Measurements from ENCODE around the gene CD151.
A peak's percentile ranks its signal among the peaks of the same experiment; 100 is the strongest.

Gene CD151

GRCh38 chr11:832529-833113, at the start of gene CD151:
Gene CD151, plus strand, starts transcription at chr11:832952. Its CDS starts 3,118 bp downstream, at chr11:836070.
- peaks cover 0 to 15% of the 10 kb centered on the region in 2 donors for H3K36me3 ChIP-seq (ENCODE audit: control insufficient read depth in 1 of 2, insufficient read depth in 2 of 2, low read length in 2 of 2)
- peaks cover 0 to 68% of the 10 kb centered on the region in 2 donors for H3K4me1 ChIP-seq (ENCODE audit: control insufficient read depth in 1 of 2, insufficient read depth in 2 of 2, low read length in 2 of 2)
- no peaks in the 10 kb centered on the region for H3K27me3 ChIP-seq (ENCODE audit: low read depth, low read length)
- H3K9me3 ChIP-seq (ENCODE audit: control insufficient read depth in 1 of 2, low read length in 2 of 2) = no peaks in the 10 kb centered on the region
- peak within 1 kb of the TSS; percentile 60 to 77 for H3K4me3 ChIP-seq (ENCODE audit: low read depth in 1 of 2, low read length in 2 of 2)
- peak within 1 kb of the TSS; percentile 85 for H3K27ac ChIP-seq (ENCODE audit: low read length)

GRCh38 chr11:783581-784015, 49.2 kb upstream of the CD151 start:
- H3K4me3 ChIP-seq (ENCODE audit: low read depth in 1 of 2, low read length in 2 of 2) = no peak overlapping the region
- no peaks in the 10 kb centered on the region for H3K36me3 ChIP-seq (ENCODE audit: control insufficient read depth in 1 of 2, insufficient read depth in 2 of 2, low read length in 2 of 2)
- no peaks in the 10 kb centered on the region for H3K27me3 ChIP-seq (ENCODE audit: low read depth, low read length)
- no peaks in the 10 kb centered on the region for H3K9me3 ChIP-seq (ENCODE audit: control insufficient read depth in 1 of 2, low read length in 2 of 2)
- H3K4me1 ChIP-seq (ENCODE audit: control insufficient read depth in 1 of 2, insufficient read depth in 2 of 2, low read length in 2 of 2) = peaks cover 0 to 10% of the 10 kb centered on the region in 2 donors
- H3K27ac ChIP-seq (ENCODE audit: low read length) = no peak overlapping the region

GRCh38 chr11:786235-787083, 46.3 kb upstream of the CD151 start:
- Histone ChIP-seq H3K27me3 (ENCODE audit: low read depth, low read length) (peaks cover 7% of the 10 kb centered on the region), H3K27ac (ENCODE audit: low read length) (no peak overlapping the region), H3K36me3 (ENCODE audit: control insufficient read depth in 1 of 2, insufficient read depth in 2 of 2, low read length in 2 of 2) (peaks cover 0 to under 1% of the 10 kb centered on the region in 2 donors), H3K9me3 (ENCODE audit: control insufficient read depth in 1 of 2, low read length in 2 of 2) (no peaks in the 10 kb centered on the region), H3K4me3 (ENCODE audit: low read depth in 1 of 2, low read length in 2 of 2) (no peak overlapping the region), H3K4me1 (ENCODE audit: control insufficient read depth in 1 of 2, insufficient read depth in 2 of 2, low read length in 2 of 2) (peaks cover 0 to 19% of the 10 kb centered on the region in 2 donors)

GRCh38 chr11:787084-787675, 45.6 kb upstream of the CD151 start:
- H3K9me3 ChIP-seq (ENCODE audit: control insufficient read depth in 1 of 2, low read length in 2 of 2) = no peaks in the 10 kb centered on the region
- peaks cover 7% of the 10 kb centered on the region for H3K27me3 ChIP-seq (ENCODE audit: low read depth, low read length)
- H3K4me1 ChIP-seq (ENCODE audit: control insufficient read depth in 1 of 2, insufficient read depth in 2 of 2, low read length in 2 of 2) = peaks cover 0 to 19% of the 10 kb centered on the region in 2 donors
- H3K36me3 ChIP-seq (ENCODE audit: control insufficient read depth in 1 of 2, insufficient read depth in 2 of 2, low read length in 2 of 2) = peaks cover 0 to 8% of the 10 kb centered on the region in 2 donors
- no peak overlapping the region for H3K27ac ChIP-seq (ENCODE audit: low read length)
- no peak overlapping the region for H3K4me3 ChIP-seq (ENCODE audit: low read depth in 1 of 2, low read length in 2 of 2)

- Histone ChIP-seq H3K9me3 (ENCODE audit: control insufficient read depth in 1 of 2, low read length in 2 of 2) (no peaks in the 10 kb centered on the region), H3K36me3 (ENCODE audit: control insufficient read depth in 1 of 2, insufficient read depth in 2 of 2, low read length in 2 of 2) (peaks cover 0 to 17% of the 10 kb centered on the region in 2 donors), H3K27me3 (ENCODE audit: low read depth, low read length) (peaks cover 7% of the 10 kb centered on the region), H3K4me3 (ENCODE audit: low read depth in 1 of 2, low read length in 2 of 2) (no peak overlapping the region), H3K4me1 (ENCODE audit: control insufficient read depth in 1 of 2, insufficient read depth in 2 of 2, low read length in 2 of 2) (peaks cover 0 to 17% of the 10 kb centered on the region in 2 donors), H3K27ac (ENCODE audit: low read length) (no peak overlapping the region)
These were observed 44.6 kb upstream of the CD151 start for GRCh38 chr11:788009-788640.

- Histone ChIP-seq H3K27me3 (ENCODE audit: low read depth, low read length) (peaks cover 7% of the 10 kb centered on the region), H3K27ac (ENCODE audit: low read length) (no peak overlapping the region), H3K4me1 (ENCODE audit: control insufficient read depth in 1 of 2, insufficient read depth in 2 of 2, low read length in 2 of 2) (peaks cover 0 to 8% of the 10 kb centered on the region in 2 donors), H3K4me3 (ENCODE audit: low read depth in 1 of 2, low read length in 2 of 2) (no peak overlapping the region), H3K36me3 (ENCODE audit: control insufficient read depth in 1 of 2, insufficient read depth in 2 of 2, low read length in 2 of 2) (peaks cover 0 to 20% of the 10 kb centered on the region in 2 donors), H3K9me3 (ENCODE audit: control insufficient read depth in 1 of 2, low read length in 2 of 2) (no peaks in the 10 kb centered on the region)
These were observed 43.5 kb upstream of the CD151 start for GRCh38 chr11:788953-789940.

- Histone ChIP-seq H3K27me3 (ENCODE audit: low read depth, low read length) (peaks cover 7% of the 10 kb centered on the region), H3K27ac (ENCODE audit: low read length) (no peak within 1 kb of the TSS), H3K4me3 (ENCODE audit: low read depth in 1 of 2, low read length in 2 of 2) (no peak within 1 kb of the TSS)
These were observed 42.8 kb upstream of the CD151 start, which contains the start of gene CEND1 for GRCh38 chr11:789943-790342. Gene CEND1, minus strand, starts transcription at chr11:790090. Its CDS starts 1,514 bp downstream, at chr11:788576.

GRCh38 chr11:790721-791564, 41.8 kb upstream of the CD151 start:
- Histone ChIP-seq H3K4me1 (ENCODE audit: control insufficient read depth in 1 of 2, insufficient read depth in 2 of 2, low read length in 2 of 2) (peaks cover 0 to 23% of the 10 kb centered on the region in 2 donors), H3K4me3 (ENCODE audit: low read depth in 1 of 2, low read length in 2 of 2) (no peak overlapping the region), H3K36me3 (ENCODE audit: control insufficient read depth in 1 of 2, insufficient read depth in 2 of 2, low read length in 2 of 2) (peaks cover 0 to 20% of the 10 kb centered on the region in 2 donors), H3K9me3 (ENCODE audit: control insufficient read depth in 1 of 2, low read length in 2 of 2) (no peaks in the 10 kb centered on the region), H3K27me3 (ENCODE audit: low read depth, low read length) (peaks cover 7% of the 10 kb centered on the region), H3K27ac (ENCODE audit: low read length) (no peak overlapping the region)

More at GRCh38 chr11:789943-790342, 42.8 kb upstream of the CD151 start, which contains the start of gene CEND1:
- peaks cover 0 to 15% of the 10 kb centered on the region in 2 donors for H3K4me1 ChIP-seq (ENCODE audit: control insufficient read depth in 1 of 2, insufficient read depth in 2 of 2, low read length in 2 of 2)
- peaks cover 0 to 20% of the 10 kb centered on the region in 2 donors for H3K36me3 ChIP-seq (ENCODE audit: control insufficient read depth in 1 of 2, insufficient read depth in 2 of 2, low read length in 2 of 2)
- H3K9me3 ChIP-seq (ENCODE audit: control insufficient read depth in 1 of 2, low read length in 2 of 2) = no peaks in the 10 kb centered on the region

GRCh38 chr11:791658-792534, 40.9 kb upstream of the CD151 start:
- H3K9me3 ChIP-seq (ENCODE audit: control insufficient read depth in 1 of 2, low read length in 2 of 2) = no peaks in the 10 kb centered on the region

More at GRCh38 chr11:791658-792534, 40.9 kb upstream of the CD151 start:
- Histone ChIP-seq H3K27ac (ENCODE audit: low read length) (no peak overlapping the region), H3K36me3 (ENCODE audit: control insufficient read depth in 1 of 2, insufficient read depth in 2 of 2, low read length in 2 of 2) (peaks cover 0 to 20% of the 10 kb centered on the region in 2 donors), H3K4me1 (ENCODE audit: control insufficient read depth in 1 of 2, insufficient read depth in 2 of 2, low read length in 2 of 2) (peaks cover 6 to 30% of the 10 kb centered on the region in 2 donors), H3K27me3 (ENCODE audit: low read depth, low read length) (peaks cover 7% of the 10 kb centered on the region), H3K4me3 (ENCODE audit: low read depth in 1 of 2, low read length in 2 of 2) (no peak overlapping the region)

Data from muscle layer of duodenum (tissue), 2 donors.